AG10803 (cell line): ENCODE measurements around the gene GRID2.
A peak's percentile ranks its signal among the peaks of the same experiment; 100 is the strongest.

Source experiments
- DNase-seq: peaks from one replicate; pipeline ENCODE4 v3.0.0; 2010; ENCODE audit warnings: low read depth
- H3K4me3 ChIP-seq: 2 replicates; pipeline ENCODE4 v1.5.1; 2011; ENCODE audit warnings: mild to moderate bottlenecking, low read length, control low read depth
- CTCF ChIP-seq: conservative IDR thresholded peaks from 2 replicates; pipeline ENCODE4 v1.5.1; 2011; ENCODE audit warnings: mild to moderate bottlenecking, low read length, control low read depth, inconsistent platforms

Gene GRID2

DNA sequence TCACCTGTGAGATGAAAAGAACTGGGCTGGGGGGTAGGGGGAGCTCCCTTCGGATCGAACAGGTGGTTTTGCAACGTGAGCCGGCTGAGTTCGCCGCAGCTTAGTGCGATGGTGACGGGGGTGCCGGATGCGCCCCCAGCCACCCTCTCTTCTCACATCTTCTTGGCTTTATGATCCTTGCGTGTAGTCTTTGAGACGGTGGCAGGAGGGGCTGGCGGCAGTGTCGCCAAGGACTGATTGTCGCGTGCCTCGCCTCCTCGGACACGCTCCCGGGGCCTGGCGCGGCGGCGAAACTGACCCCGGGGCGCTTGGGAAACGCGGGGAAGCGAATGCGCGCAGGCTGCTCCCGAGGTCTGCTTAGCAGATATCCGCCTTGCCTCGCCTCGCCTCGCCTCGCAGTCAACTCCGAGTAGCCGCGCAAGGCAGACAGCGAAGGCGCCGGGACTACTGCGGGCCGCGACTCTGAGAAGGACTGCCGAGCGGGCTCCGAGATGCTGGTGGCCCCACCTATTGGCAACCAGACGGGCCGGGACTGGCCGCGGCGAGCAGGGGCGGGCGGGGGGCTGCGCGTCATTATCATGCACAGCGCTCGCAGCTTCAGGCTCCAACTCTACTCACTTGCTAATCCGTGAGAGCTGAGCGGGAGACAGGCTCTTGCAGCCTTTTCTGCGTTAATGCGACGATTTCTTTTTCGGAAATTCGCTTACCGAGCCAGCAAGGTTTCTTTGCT, 1.5 kb downstream of the GRID2 start:
- no peak for TF ChIP-seq CTCF
- no peak overlapping the region for H3K4me3 ChIP-seq
- DNase-seq: peak; percentile 7

DNA sequence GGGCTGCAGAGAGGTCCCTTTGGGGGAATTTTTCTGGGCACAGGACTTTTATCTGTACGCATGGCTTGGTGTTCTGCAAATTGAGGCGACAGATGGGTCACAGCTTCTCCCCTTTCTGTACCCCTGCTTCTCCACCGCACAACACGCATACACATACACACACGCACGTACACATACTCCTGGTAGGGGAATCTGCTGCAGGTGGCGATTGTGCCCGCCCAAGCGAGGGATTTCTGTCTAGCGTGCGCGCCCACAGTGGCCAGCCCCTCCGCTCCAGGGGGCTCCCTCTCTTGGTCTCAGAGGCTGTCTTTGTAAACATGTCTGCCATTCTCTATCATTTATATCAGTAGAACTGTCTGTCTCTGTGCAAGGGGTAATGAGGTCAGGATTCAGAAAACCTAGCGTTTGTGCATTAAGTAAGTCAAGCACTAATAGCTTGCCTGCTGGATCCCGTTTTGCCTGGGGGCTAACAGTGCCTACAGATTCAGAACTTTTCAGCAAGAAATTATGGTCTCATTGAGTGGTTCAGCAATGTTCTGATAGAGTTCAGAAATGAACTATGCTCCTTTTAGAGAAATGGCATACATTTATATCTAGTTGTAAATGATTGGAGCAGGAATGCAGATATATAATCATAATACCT, 2.2 kb downstream of the GRID2 start:
- DNase-seq: no peak
- H3K4me3 ChIP-seq: no peak overlapping the region
- TF ChIP-seq CTCF: no peak

GRCh38 chr4:92307181-92307580, 3.4 kb downstream of the GRID2 start:
- no peak overlapping the region for H3K4me3 ChIP-seq
- TF ChIP-seq CTCF: no peak

DNA sequence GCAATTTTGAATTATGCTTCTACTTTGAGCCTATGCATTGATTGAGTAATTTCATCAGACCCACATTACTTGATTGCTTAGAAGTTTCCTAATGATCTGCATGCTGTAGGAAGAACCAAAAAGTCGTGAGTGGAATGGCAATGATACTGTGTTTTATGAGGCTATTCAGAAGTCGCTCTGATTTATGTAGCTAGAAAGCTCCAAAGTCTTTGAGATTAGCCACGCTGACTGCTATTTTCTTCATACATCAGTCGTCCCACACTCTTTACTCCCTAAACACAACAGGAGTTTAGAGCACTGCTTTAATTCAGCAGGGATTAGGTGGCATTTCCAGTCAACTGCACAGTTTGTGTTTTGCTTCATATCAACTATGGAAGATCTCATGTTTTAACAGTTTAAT, 4.1 kb downstream of the GRID2 start:
- no peak for DNase-seq
- no peak for TF ChIP-seq CTCF
- H3K4me3 ChIP-seq: no peak overlapping the region

More at GRCh38 chr4:92307181-92307580, 3.4 kb downstream of the GRID2 start:
- DNase-seq: no peak

GRCh38 chr4:92317047-92317446, 13.3 kb downstream of the GRID2 start:
- DNase-seq: no peak
- H3K4me3 ChIP-seq: no peak overlapping the region
- TF ChIP-seq CTCF: no peak

DNA sequence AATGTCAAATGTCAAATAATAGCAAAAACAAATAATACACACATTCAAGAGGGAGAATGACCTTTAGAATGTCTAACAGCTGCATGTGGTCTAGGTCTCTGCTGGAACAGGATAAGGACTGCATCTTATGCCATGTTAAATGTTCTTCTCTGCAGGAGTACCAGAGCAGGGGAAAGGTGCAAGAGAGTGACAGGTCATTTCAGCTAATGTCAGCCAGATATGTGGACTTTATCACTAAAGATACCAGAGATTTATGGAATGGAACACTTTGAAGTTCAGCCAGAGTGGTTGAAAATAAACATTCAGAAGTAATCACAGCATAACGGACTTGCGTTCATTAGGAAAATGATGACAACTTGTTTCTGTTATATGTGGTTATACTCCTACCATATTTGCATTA, 24.3 kb downstream of the GRID2 start:
- TF ChIP-seq CTCF: no peak
- H3K4me3 ChIP-seq: no peak overlapping the region
- no peak for DNase-seq

GRCh38 chr4:92333016-92333415, 29.2 kb downstream of the GRID2 start:
- no peak overlapping the region for H3K4me3 ChIP-seq
- TF ChIP-seq CTCF: no peak
- no peak for DNase-seq
